Activated CD4-positive, alpha-beta T cell treated with anti-CD3 and anti-CD28 coated beads, Interleukin-2, amount 50 U/mL, for 24 hours (primary cell): ENCODE measurements around the gene CPEB2.
A peak's percentile ranks its signal among the peaks of the same experiment; 100 is the strongest.

Experiments
- DNase-seq, 2 donors: peaks; one replicate each; pipeline ENCODE4 v3.0.0-alpha.2; 2020; ENCODE audit warnings: low read depth in 1 of 2, low spot score in 1 of 2

CPEB2 gene

DNA sequence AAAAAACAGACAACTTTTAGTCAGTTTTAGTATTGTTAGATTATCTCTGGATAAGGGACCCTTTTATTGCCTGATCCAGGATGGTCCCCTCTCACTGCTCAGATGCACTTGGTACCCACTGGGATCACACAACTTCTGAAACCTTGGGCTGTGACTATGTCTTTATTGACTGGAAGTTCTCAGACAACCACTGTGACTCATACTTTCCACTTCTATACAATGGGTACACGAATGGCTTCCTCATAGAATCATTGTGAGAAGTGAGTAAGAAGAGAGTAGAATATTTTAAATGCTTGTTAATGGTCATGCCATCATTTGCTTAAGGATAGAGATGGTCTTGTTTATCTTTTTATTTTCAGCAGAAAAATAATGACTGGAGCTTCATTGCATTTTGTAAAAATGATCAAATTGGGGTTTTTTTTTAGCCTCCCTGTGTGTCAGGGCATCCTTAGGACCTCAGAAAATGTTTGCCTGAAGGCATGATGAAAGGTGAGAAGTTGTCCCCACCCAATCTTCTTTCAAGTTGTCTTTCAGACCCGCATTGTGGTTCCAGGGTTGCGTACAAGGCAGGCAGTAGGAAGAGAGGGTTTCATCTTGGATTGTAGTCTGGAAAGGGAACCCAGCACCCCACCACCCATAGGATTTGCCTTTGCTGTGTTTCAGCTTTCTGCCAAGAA, 115.1 kb downstream of the CPEB2 start:
- peak in 1 of 2 donors; percentile 10 for DNase-seq

- no peak for DNase-seq
Measured at GRCh38 chr4:15118292-15118691, 116.0 kb downstream of the CPEB2 start.
